ENCODE measurements around the gene CHRNG. TPM values are rescaled to one million over a fixed set of nuclear protein-coding genes. Genes with fewer than 3 reads are reported as not detected.

Gene CHRNG, protein sequence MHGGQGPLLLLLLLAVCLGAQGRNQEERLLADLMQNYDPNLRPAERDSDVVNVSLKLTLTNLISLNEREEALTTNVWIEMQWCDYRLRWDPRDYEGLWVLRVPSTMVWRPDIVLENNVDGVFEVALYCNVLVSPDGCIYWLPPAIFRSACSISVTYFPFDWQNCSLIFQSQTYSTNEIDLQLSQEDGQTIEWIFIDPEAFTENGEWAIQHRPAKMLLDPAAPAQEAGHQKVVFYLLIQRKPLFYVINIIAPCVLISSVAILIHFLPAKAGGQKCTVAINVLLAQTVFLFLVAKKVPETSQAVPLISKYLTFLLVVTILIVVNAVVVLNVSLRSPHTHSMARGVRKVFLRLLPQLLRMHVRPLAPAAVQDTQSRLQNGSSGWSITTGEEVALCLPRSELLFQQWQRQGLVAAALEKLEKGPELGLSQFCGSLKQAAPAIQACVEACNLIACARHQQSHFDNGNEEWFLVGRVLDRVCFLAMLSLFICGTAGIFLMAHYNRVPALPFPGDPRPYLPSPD
- total RNA-seq (not detected in 2 replicates), polyA plus RNA-seq (not detected in 2 replicates)

DNA sequence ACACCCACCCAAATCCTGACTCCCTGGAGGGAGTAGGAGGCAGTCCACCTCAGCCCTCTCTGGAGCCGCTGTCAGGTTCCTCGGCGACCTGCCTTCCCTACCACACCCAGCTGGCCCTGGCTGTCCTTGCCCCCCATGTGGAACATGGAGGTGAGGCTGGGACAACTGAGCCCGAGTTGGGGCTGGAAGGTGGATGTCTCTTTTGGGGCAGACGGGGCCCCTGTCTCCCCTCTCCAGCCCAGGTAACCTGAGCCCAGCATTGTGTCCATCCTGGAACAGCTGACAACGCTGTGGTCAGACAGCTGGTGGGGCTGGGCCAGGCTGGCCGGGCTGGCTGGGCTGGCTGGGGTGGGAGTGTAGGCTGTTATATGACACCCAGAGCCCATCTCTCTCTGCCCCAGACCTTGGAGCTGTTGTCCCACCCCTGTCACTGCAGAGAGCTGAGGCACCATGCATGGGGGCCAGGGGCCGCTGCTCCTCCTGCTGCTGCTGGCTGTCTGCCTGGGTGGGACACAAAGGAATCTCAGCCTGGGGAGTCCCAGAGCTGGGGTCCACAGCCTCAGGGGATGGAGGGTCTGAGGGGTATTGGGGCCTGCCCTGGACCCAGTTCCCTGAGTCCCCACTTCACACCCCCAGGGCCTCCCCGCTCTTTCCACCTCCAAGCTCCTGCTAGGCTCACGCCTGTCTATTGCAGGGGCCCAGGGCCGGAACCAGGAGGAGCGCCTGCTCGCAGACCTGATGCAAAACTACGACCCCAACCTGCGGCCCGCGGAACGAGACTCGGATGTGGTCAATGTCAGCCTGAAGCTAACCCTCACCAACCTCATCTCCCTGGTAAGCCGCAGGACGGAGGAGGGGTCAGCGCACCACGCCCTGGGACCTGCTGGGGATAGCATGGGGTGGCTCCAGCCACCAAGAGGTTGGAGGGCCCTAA is at the start of gene CHRNG:
Gene CHRNG (plus strand): TSS at position 395 of the 934 bp plus-strand sequence. CDS start 56 bp downstream, at position 451.
- Histone ChIP-seq H3K4me1 (ENCODE audit: insufficient read depth) (no peaks in the 10 kb centered on the region), H3K27me3 (no peaks in the 10 kb centered on the region), H3K36me3 (replicated peaks; ENCODE audit: insufficient read depth, low read depth) (no peaks in the 10 kb centered on the region), H3K4me2 (no peak within 1 kb of the TSS), H3K9me2 (replicated peaks; ENCODE audit: insufficient read depth) (no peaks in the 10 kb centered on the region), H3K27ac (no peak within 1 kb of the TSS), H3K4me3 (no peak within 1 kb of the TSS), H3K9me3 (ENCODE audit: low read depth) (no peaks in the 10 kb centered on the region), H3K79me2 (no peaks in the 10 kb centered on the region), H4K20me1 (ENCODE audit: insufficient read depth, poor library complexity, severe bottlenecking) (no peaks in the 10 kb centered on the region), H2AFZ (no peak within 1 kb of the TSS)
- TF ChIP-seq, protein P1, sequence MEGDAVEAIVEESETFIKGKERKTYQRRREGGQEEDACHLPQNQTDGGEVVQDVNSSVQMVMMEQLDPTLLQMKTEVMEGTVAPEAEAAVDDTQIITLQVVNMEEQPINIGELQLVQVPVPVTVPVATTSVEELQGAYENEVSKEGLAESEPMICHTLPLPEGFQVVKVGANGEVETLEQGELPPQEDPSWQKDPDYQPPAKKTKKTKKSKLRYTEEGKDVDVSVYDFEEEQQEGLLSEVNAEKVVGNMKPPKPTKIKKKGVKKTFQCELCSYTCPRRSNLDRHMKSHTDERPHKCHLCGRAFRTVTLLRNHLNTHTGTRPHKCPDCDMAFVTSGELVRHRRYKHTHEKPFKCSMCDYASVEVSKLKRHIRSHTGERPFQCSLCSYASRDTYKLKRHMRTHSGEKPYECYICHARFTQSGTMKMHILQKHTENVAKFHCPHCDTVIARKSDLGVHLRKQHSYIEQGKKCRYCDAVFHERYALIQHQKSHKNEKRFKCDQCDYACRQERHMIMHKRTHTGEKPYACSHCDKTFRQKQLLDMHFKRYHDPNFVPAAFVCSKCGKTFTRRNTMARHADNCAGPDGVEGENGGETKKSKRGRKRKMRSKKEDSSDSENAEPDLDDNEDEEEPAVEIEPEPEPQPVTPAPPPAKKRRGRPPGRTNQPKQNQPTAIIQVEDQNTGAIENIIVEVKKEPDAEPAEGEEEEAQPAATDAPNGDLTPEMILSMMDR (IDR thresholded peaks at IDR 0.05; ENCODE audit: poor library complexity): no peak
- TF ChIP-seq EZH2phosphoT487 (IDR thresholded peaks at IDR 0.05; ENCODE audit: low read depth, severe bottlenecking, unreplicated experiment): no peak
- peak; percentile 4 for DNase-seq (ENCODE audit: low spot score)
- WGBS (ENCODE audit: low lambda C conversion rate, missing lambda C conversion rate): 81% methylated on average over 21 of the region's 23 CpGs

DNA sequence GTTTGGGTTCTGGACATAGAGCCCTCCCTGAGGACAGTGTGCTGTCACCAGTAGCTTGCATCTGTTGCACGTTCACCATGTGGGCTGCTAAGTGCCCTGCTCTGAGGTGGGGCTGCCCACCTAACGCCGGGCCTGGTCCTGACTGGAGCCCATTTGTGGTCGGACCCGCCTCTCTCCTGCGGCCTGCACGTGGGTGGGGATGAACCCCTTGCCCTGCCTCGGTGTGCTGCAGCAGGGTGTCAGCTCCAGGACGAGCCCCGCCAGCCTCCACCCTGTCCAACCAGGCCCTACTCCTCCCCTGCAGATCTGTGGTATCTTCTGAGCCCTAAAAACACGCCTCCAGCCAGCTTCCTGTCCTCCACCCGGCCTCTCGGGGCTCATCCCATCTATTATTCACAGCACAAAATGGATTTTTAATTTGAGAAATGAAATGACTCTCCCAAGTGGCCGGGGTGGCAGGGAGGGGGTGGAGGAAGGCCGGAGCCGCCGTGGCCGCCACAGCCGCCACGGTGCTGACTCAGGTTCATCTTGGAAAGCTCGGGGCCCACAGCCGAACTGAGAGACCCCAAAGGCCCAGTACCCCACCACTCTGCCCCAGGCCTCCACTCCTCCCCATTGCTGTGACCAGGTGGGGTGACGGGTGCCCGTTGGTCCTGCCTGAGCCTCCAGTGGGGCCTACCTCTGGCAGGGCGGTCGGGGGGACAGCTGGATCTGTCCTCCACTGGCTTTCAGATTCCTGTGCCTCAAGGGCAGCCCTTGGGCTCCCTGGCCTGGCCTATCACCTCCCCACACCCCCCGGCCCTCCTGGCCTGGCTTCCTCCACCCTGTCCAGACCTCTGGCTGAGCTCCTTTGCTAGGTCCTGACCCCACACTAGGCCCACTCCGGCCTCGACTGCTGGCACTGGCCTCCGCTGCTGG is 49.0 kb upstream of the CHRNG start:
- no peaks in the 10 kb centered on the region for H3K36me3 ChIP-seq (replicated peaks; ENCODE audit: insufficient read depth, low read depth)
- H3K9me2 ChIP-seq (replicated peaks; ENCODE audit: insufficient read depth): no peaks in the 10 kb centered on the region
- no peaks in the 10 kb centered on the region for H3K79me2 ChIP-seq
- peaks cover 44% of the 10 kb centered on the region for H3K27me3 ChIP-seq
- TF ChIP-seq EZH2 (IDR thresholded peaks at IDR 0.05; ENCODE audit: borderline replicate concordance) (no peak), EZH2phosphoT487 (IDR thresholded peaks at IDR 0.05; ENCODE audit: low read depth, severe bottlenecking, unreplicated experiment) (no peak)
- TF ChIP-seq, protein P1 (IDR thresholded peaks at IDR 0.05; ENCODE audit: poor library complexity): no peak
- 91% methylated on average over 26 of the region's 30 CpGs for WGBS (ENCODE audit: low lambda C conversion rate, missing lambda C conversion rate)
- H3K4me3 ChIP-seq: no peak overlapping the region
- no peaks in the 10 kb centered on the region for H3K9me3 ChIP-seq (ENCODE audit: low read depth)
- no peak overlapping the region for H2AFZ ChIP-seq
- no peak overlapping the region for H3K27ac ChIP-seq
- no peak overlapping the region for H3K4me2 ChIP-seq
- no peaks in the 10 kb centered on the region for H4K20me1 ChIP-seq (ENCODE audit: insufficient read depth, poor library complexity, severe bottlenecking)
- no peak for DNase-seq (ENCODE audit: low spot score)
- peaks cover 6% of the 10 kb centered on the region for H3K4me1 ChIP-seq (ENCODE audit: insufficient read depth)

DNA sequence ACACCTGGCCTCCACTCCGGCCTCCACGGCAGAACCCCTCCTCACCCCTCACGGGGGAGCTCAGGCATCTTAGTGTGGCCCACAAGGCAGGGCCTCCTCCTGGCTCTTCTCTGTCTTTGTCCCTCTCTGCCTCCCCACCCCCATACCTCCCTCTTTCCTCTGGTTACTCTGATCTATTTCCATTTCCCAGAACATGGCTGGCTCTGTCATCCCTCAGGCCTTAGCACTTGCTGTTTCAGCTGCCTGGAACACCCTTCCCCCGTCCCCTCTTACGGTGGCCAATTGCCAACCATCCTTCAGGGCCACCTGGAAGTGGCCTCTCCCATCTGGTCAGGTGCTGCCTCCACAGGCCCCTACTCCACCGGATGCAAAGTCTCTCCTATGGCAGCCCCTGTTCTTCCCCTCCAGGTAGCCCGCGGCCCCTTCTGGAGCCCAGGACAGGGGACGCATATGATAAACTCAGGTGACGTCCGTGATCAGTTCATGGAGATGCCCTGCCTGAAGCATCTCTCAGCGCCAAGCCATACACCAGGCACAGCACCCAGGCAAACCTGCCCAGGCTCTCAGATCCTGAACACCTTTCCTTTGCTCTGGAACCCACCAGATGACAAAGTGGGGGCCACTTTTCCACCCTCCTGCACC is 48.2 kb upstream of the CHRNG start:
- peaks cover 37% of the 10 kb centered on the region for H3K27me3 ChIP-seq
- no peaks in the 10 kb centered on the region for H3K36me3 ChIP-seq (replicated peaks; ENCODE audit: insufficient read depth, low read depth)
- no peak overlapping the region for H3K4me2 ChIP-seq
- no peaks in the 10 kb centered on the region for H4K20me1 ChIP-seq (ENCODE audit: insufficient read depth, poor library complexity, severe bottlenecking)
- no peak for DNase-seq (ENCODE audit: low spot score)
- H3K4me1 ChIP-seq (ENCODE audit: insufficient read depth): peaks cover 6% of the 10 kb centered on the region
- no peaks in the 10 kb centered on the region for H3K79me2 ChIP-seq
- no peaks in the 10 kb centered on the region for H3K9me3 ChIP-seq (ENCODE audit: low read depth)
- no peak overlapping the region for H2AFZ ChIP-seq
- whole genome bisulfite sequencing (ENCODE audit: low lambda C conversion rate, missing lambda C conversion rate): 93% methylated on average over 12 of the region's 12 CpGs
- no peak overlapping the region for H3K27ac ChIP-seq
- H3K9me2 ChIP-seq (replicated peaks; ENCODE audit: insufficient read depth): no peaks in the 10 kb centered on the region
- TF ChIP-seq, protein P1 (IDR thresholded peaks at IDR 0.05; ENCODE audit: poor library complexity): no peak
- TF ChIP-seq EZH2phosphoT487 (IDR thresholded peaks at IDR 0.05; ENCODE audit: low read depth, severe bottlenecking, unreplicated experiment) (no peak), EZH2 (IDR thresholded peaks at IDR 0.05; ENCODE audit: borderline replicate concordance) (no peak)
- no peak overlapping the region for H3K4me3 ChIP-seq

Data from hepatocyte (in vitro differentiated cells).